ENCODE measurements around the gene ADTRP. TPM values are rescaled to one million over a fixed set of nuclear protein-coding genes. Genes with fewer than 3 reads are reported as not detected.

ADTRP gene
- polyA plus RNA-seq, 3 donors = 0.81 to 1.7 (median 1.1) TPM

DNA sequence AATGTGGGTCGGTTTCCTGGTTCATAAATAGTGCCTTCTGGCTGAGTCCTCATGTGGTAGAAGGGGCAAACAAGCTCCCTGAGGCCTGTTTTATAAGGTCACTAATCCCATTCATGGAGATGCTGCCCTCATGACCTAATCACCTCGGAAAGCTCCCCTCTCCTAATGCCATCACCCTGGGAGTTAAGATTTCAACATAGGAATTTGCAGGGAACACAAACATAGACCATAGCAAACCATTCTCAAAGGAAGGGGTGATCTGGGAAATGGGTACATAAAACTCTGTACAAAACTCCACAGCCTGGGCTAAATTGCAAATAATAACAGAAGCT is 1.5 kb upstream of the ADTRP start:
- no peak for DNase-seq (ENCODE audit: extremely low read depth in 1 of 11, low read depth in 9 of 11, low spot score in 4 of 11)

DNA sequence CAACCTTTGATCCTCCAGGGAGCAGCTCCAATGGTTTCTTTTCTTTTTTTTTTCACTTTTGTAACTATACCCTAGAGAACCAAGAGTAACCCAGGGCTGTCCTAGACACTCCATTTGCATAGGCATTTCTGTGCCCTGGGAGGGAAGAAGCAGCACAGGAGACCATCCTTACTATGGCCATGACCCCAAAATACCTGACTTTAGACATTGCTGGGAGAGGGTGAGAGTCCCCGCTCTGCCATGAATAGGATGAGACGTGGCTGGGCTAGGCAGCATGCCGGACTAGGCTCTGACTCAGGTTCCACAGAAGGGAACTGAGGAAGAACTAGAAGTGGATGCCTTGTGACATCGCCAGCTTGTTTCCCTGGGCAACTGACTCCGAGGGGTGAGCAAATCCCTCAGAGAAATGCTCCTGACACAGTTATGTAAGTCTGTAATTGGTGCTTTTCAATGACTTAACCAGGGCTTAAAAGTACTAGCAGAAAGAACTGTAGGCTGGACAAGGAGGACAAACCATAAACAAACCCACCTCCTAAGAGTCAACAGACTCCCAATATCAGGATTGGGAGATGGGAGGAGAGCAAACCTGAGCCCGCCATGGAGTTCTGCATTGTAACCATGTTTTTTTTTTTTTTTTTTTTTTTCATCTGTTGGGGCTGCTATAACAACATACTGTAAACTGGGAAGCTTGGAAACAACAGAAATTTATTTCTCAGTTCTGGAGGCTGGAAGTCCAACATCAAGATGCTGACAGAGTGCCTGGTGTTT is 910 bp upstream of the ADTRP start:
- DNase-seq (ENCODE audit: extremely low read depth in 1 of 11, low read depth in 9 of 11, low spot score in 4 of 11) = no peak

DNA sequence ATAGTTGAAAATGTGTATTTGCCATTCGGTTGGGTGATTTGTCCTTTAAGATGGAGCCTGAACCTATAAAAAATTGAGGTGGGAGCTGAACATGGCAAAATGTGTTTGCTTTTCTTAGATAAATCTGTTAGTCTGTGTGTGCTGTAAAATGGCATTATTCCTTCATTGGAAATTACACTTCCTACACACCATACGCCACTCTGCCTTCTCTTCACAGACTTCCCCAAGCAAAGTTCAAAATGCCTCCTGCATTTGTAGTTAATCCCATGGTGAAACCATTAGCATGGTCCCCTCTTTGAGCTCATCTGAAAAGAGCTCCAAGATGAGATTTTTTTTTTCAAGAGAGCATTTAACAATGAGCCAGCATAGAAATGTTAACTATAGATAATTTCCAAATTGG is 567 bp downstream of the ADTRP start:
- DNase-seq (ENCODE audit: extremely low read depth in 1 of 11, low read depth in 9 of 11, low spot score in 4 of 11) = no peak

DNA sequence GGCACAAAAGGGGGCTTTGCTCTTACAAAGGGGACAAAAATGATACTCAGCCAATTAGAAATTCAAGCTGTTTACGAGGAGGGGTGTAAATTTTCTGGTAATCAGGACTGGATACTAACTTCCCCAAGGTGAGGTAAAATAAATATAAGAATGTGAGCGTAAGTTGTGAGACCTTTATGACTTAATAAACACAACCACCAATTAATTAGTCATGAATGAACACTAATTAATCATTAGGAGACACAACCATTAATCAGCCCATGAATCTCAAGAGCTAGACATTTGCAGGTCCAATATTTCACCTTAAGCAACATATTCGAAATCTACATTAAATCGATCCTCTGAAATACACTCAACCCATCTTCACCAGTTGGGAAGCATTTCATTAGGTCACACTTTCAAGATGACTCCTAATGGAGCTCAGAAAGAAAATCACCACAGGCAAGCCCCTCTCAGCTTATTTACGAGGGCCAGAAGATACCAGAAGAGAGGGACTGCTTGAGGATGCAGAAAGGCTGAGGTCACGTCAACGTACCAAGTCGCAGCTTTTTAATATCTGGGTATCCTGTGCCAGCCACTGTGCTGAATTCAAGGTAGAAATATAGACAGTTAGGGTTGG is 2.7 kb downstream of the ADTRP start:
- DNase-seq (ENCODE audit: extremely low read depth in 1 of 11, low read depth in 9 of 11, low spot score in 4 of 11) = no peak

DNA sequence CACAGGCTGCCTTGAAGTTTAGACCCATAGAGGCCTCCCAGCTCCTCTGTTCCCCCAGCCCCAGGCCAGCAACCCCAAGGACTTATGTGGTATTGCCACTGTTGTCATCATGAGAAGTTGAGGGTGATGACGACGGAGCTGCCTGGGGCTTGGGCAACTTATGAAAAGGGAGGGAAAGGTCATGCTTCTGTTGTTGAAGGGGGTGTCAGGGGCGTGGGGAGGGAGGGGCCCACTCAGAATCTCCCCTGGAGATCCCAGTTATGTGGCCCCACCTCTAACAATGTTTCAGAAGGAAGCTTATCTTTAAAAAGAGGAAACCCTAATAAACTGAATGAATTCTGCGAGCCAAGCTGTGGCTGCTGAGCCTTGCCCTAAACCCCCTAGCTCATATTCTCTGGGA is 4.2 kb downstream of the ADTRP start:
- no peak for DNase-seq (ENCODE audit: extremely low read depth in 1 of 11, low read depth in 9 of 11, low spot score in 4 of 11)

DNA sequence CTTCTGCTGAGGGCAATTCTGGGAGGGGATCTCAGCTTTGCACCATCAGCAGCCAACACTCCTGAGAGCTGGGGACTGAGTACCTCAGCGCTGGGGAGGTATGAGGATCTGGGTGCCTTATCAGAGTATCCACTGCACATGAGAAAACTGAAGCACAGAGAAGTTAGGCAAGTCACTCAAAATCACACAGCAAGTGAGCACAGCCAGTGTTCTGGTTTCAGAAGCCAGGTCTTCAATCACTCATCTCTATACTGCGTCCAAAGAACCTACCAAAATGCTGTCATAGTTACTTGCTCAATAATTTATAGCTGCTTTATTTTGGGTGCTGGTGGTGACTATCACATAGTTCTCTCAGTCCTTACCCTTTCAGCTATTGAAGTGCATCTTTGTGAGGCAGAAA is 5.0 kb downstream of the ADTRP start:
- DNase-seq (ENCODE audit: extremely low read depth in 1 of 11, low read depth in 9 of 11, low spot score in 4 of 11) = no peak

DNA sequence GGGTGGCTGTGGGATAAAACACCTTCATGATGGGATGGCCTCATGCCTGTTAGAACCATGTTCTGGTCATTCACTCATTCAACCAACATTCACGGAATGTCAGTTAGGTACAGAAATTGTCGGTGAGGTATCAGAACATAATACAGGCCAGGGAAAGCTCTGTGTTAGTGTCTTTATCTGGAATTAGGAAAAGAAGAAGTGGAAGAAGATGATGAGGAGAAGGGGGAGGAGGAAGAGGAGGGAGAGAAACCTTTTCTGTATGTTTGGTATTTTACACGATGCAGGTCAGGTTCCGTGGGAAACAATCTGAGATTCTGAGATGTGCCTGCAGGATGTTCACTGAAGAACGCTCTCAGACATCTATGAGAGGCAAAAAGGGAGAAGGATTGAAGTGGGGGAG is 5.6 kb downstream of the ADTRP start:
- no peak for DNase-seq (ENCODE audit: extremely low read depth in 1 of 11, low read depth in 9 of 11, low spot score in 4 of 11)

DNA sequence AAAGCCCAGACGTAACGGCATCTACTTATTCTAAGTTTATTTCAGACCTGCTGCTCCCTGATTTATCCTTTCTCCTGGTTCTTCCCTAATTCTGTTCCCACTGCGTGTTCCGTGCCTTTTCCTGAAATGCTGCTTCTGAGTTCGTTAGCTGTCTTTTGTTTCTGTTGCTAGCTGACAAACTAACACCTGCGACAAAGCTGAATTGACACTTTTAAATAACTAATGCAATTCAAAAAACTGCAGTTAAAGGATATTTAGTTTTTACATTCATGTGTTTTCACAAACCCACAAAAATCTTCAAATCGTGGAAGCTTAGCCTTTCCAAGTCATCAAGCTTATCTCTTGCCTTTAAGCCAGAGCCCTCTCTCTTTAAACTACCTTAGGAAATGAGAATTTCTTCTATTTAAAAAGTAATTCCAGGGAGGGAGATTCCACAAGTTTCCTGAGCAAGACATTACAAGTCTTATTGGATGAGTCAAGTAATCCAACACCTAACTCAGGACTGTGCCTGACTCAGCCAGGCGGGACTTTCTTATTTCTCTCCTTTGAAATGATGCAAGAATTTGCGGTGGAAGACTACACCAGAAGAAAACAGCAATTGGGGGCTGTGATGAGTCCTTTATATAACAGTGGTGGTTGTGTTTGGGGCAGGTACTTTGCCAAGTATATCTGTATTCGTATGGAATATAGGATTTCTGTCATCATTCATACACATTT is 6.3 kb downstream of the ADTRP start:
- DNase-seq (ENCODE audit: extremely low read depth in 1 of 11, low read depth in 9 of 11, low spot score in 4 of 11) = no peak

DNA sequence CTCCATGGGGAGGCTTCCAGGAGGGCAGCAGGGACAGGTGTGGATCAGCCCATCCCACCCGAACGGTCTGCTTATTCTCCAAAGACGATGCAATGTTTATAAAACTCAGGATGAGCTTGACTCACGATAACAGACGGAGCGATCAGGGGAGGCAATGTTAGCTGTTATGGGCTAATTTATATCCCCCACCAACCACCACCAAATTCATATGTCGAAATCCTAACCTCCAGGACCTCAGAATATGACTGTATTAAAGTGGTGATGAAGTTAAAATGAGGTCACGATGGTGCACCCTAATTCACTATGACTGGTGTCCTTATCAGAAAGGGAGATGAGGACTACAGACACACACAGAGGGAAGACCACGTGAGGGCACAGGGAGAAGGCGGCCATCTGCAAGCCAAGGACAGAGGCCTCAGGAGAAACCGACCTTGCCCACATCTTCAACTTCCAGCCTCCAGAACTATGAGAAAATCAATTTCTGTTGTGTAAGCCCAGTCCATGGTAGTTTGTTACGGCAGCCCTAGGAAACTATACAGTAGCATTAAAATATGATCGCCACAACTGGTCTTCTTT is 7.0 kb downstream of the ADTRP start:
- no peak for DNase-seq (ENCODE audit: extremely low read depth in 1 of 11, low read depth in 9 of 11, low spot score in 4 of 11)

DNA sequence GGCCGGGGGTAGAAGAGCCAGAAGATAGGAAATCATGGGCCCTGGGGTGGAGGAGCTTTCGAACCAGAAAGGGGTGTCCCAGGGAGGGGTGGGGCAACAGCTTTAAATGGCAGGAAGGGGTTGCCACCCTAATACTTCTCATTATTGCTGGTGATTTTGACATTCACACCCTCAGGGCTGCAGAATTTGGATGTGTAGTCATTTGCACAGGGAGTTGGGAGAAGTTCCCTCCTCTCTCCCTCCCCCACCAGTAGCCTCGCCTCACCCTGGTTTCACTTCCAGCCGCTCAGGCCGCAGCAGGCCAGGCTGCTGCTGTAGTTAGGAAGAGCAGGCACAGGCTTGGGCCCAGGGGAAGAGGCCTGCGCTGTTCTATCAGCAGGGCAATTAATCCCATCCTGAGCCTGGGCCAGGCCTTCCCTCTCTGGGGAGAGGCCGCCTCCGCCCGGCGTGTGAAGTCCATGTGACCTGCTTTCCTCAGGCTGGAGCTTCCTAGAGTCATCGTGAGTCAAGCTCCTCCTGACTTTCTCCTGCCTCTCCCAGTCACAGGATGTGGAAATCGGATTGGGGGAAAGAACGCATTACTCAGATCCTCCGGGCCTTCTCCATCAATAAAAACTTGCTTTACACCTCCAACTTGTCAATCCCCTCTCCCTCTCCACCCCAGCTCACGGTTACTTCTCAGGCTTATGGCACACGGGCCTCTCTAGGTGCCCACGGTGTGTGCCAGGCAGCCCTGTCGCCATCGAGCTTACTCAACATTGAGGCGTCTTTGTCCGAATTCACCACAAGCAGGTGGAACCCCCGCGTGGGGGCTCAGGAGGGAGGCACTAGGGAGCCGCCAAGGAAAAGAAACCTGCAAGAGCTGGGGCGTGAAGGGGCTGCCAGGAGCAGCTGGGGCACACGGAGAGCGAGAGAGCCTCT is 7.8 kb downstream of the ADTRP start:
- peak in 1 of 11 donors; percentile 20 for DNase-seq (ENCODE audit: extremely low read depth in 1 of 11, low read depth in 9 of 11, low spot score in 4 of 11)

DNA sequence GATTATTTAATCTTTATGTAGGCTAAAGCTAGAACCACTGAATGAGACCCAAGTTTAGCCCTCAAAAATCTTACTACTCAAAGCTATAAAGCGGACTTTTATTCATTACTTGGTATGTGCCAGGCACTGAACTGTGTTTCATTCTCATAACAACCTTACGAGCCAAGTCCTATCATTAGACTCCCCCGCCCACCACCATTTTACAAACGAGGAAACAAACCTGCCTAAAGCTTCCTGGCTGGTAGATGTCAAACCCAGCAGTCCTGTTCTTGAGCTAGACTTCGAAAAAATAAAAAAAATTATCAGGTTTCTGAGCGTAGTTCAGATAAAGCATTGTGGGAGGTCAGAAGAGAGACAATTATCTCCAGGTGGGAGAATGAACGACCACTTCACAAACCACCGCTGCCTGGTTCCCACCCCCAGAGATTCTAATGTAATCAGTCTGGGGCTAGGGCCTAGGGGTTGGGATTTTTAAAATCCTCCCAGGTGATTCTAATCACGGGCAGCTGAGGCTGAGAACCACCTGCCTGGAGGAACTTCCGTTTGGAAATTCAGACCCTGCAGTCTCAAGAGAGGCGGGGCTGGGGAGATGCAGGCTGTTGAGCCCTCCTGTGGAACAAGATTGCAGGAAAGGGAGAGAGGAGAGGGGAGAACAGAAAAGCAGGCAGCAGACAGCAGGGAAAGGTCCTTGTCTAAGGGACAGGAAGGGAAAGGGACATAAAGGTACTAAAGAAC is 8.6 kb downstream of the ADTRP start:
- DNase-seq (ENCODE audit: extremely low read depth in 1 of 11, low read depth in 9 of 11, low spot score in 4 of 11) = no peak

DNA sequence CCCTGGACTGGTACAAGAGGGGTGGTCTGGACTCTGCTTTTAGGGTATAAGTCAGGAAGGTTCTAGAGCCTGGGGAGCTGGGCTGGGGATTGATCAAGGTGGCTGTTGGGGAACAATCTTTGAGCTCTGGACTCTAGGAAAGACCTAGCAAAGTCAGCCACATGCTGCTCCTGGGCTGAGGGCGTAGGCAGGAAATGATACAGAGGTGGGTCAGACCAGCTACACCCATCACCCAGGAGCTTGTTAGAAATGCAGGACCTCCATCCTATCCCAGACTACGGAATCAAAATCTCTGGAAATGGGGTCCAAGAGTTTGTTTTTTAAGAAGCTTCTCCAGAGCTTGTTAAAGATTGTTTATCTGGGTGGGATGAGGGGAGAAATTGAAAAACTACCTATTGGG is 9.4 kb downstream of the ADTRP start:
- no peak for DNase-seq (ENCODE audit: extremely low read depth in 1 of 11, low read depth in 9 of 11, low spot score in 4 of 11)

DNA sequence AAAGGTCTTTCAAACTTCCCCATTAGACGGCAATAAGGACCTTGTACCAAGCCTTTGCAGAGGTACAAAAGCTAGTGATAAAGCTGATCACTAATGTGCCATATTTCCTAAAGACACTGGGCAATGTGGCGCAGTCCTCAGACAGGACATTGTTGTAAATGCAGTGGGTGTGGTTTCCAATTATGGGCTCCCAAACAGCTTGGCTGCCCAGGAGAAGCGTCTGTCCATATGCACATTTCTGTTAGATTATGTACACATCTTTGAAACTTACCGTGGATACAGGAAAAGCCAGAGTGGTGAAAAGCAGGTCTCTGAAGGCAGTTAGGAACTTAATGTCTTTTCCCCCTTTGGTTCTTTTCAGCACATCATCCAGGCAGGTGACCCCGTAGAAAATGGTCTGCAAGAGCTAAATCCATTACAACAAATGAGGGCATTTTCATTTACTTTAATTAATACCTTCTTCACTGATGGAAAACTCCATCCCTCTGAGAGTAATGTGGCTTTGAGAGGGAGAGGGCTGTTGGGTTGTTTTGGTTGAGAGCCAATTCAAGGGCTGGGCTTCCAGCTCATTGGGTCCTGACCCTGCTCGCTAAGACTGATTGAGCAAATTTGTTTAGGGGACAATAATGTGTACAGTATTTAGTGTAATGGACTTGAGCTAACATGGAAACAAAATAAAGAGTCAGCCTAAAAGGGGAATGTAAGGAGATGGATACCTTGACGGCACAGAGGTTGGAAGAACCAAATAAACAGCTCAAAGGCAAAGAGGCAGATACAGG is 10.4 kb downstream of the ADTRP start:
- no peak for DNase-seq (ENCODE audit: extremely low read depth in 1 of 11, low read depth in 9 of 11, low spot score in 4 of 11)

DNA sequence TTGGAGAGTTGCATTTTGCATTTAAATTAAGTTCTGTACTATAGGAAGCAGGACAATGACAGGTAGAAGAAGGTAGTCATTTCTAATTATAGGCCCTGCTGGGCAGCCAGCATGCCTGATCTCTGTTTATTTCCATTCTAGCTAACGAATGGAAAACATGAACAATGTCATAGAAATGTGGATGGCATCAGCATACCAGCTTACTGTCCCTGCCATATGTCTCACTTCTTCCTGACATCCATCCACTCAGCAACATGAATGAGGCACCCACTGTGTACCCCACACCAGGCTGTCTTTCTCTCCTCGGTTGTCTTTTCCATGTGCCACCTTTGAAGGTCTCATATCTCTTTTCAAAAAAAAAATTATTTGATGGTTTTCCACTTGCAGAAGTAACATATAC is 11.1 kb downstream of the ADTRP start:
- no peak for DNase-seq (ENCODE audit: extremely low read depth in 1 of 11, low read depth in 9 of 11, low spot score in 4 of 11)

DNA sequence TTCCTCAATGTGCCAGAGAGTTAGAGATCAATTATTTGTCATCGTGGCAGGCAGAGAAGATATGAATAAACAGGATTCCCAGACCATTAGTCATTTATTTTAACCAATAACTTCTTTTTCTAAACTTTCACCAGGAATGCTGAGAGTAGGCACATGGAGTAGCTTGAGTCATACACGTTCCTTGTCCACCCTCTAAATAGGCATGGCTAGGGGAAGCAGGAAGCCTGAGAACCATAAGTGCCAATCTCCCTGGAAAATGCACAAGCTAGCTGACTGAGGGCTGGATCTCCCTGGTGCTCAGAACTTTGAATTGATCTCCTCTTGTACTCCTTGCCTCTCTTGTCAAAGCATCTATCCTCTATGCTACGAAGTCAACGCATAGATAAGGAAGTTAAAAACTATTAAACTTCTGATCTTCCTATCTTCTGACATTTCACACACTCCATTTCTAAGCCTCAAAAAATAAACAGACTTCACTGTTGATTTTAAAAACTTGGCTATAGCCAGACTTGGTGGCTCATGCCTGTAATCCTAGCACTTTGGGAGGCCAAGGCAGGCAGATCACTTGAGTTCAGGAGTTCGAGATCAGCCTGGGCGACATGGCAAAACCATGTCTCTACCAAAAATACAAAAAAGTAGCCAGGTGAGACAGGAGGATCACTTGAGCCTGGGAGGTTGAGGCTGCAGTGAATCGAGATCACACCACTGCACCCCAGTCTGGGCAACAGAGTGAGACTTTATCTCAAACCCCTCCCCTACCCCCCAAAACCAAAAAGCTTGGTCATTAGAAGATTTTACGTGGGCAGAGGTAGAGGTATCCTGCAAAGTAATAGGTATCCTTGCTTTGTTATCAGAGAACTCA is 11.8 kb downstream of the ADTRP start:
- no peak for DNase-seq (ENCODE audit: extremely low read depth in 1 of 11, low read depth in 9 of 11, low spot score in 4 of 11)

DNA sequence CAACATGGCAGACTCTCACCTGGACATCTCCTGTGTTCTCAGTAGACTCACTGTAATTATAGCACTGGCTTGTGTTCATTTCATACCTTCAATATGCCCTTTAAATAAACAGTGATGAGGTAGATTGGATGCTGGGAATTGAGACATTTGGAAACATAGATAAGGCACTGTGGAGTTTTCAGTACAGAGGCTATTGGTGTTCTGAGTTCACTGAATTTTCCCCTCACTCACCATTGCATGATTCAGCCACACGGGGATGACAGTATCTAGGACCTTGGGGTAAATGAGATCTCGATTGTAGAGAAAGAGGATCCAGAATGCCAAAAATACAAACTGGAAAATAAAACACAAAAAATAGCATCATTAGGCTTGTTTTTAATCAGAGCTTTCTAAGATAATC is 12.6 kb downstream of the ADTRP start:
- no peak for DNase-seq (ENCODE audit: extremely low read depth in 1 of 11, low read depth in 9 of 11, low spot score in 4 of 11)

DNA sequence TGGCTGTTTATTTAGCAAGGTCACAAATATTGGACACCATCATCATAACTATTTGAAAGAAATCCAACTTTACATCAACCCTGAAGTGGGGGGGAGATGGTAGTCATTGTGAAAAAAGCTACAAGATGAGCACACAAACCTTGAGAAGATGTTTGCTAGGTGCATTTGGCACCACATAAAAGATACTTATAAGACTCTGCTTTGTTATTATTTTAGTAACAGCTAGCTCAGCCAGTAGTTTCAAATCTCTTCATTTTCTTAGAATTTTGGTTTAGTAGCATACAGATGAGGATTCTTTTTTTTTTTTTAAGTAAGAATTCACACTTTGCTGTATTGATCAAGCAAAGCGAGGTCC is 14.4 kb downstream of the ADTRP start:
- no peak for DNase-seq (ENCODE audit: extremely low read depth in 1 of 11, low read depth in 9 of 11, low spot score in 4 of 11)

Measured in renal cortex interstitium (tissue), 11 donors.